ENCODE results near the gene RAB44. TPM values are rescaled to one million over a fixed set of nuclear protein-coding genes. Genes with fewer than 3 reads are reported as not detected.

The RAB44 gene
- total RNA-seq, 1 experiment from 2014 or later, result not detected

- TF ChIP-seq TCF7L2 (IDR thresholded peaks at IDR 0.05; ENCODE audit: low read depth, low read length) (no peak), POLR2AphosphoS5 (IDR thresholded peaks at IDR 0.05; ENCODE audit: low read depth, low read length) (no peak), CTCF (IDR thresholded peaks at IDR 0.05) (no peak), SIN3A (IDR thresholded peaks at IDR 0.05; ENCODE audit: borderline replicate concordance, insufficient read depth, low read depth, low read length) (no peak), REST (IDR thresholded peaks at IDR 0.05; ENCODE audit: insufficient read depth in 1 of 2, low read depth in 2 of 2, low read length in 1 of 2) (no peak)
- H3K4me1 ChIP-seq (ENCODE audit: control insufficient read depth, insufficient read depth, low read length), result peaks cover 6% of the 10 kb centered on the region
- ChIA-PET POLR2A (no interaction called here), CTCF (no interaction called here)
- ATAC-seq (no peak), DNase-seq (ENCODE audit: low read depth, low spot score) (no peak)
- no TSS peak for BruUV-seq (replicated peaks)
- in situ Hi-C loops (cut with HindIII; ENCODE audit: low pct_unique_long_range_greater_than_20kb, low sequenced_read_pairs) (no loop called here), intact Hi-C loops (cut with micrococcal nuclease; ENCODE audit: unreplicated experiment) (loop anchor here (10.0 kb wide), 1 partner anchor 70 kb away; no protein-coding TSS in a partner anchor)
- H3K27me3 ChIP-seq (ENCODE audit: control insufficient read depth, insufficient read depth, low read length), result no peaks in the 10 kb centered on the region
- H3K4me3 ChIP-seq (ENCODE audit: low read depth in 2 of 2, low read length in 2 of 2), result no peak overlapping the region
- H3K27ac ChIP-seq (ENCODE audit: low read length), result no peak overlapping the region
- no peaks in the 10 kb centered on the region for H3K36me3 ChIP-seq (ENCODE audit: control insufficient read depth, insufficient read depth, low read length)
- H3K9me3 ChIP-seq (ENCODE audit: control insufficient read depth, insufficient read depth, low read depth, low read length), result no peaks in the 10 kb centered on the region
Measured at GRCh38 chr6:36754582-36755434, 57.2 kb downstream of the RAB44 start.

- no TSS peak for BruUV-seq (replicated peaks)
- ChIA-PET POLR2A (no interaction called here), CTCF (interaction anchor here (0.6 kb wide), 1 partner anchor 369 kb away, joined by 3 read pairs; no protein-coding TSS in a partner anchor)
- Histone ChIP-seq H3K9me3 (ENCODE audit: control insufficient read depth, insufficient read depth, low read depth, low read length) (no peaks in the 10 kb centered on the region), H3K4me1 (ENCODE audit: control insufficient read depth, insufficient read depth, low read length) (peaks cover 6% of the 10 kb centered on the region), H3K27ac (ENCODE audit: low read length) (no peak overlapping the region), H3K36me3 (ENCODE audit: control insufficient read depth, insufficient read depth, low read length) (no peaks in the 10 kb centered on the region), H3K27me3 (ENCODE audit: control insufficient read depth, insufficient read depth, low read length) (no peaks in the 10 kb centered on the region), H3K4me3 (ENCODE audit: low read depth in 2 of 2, low read length in 2 of 2) (no peak overlapping the region)
- intact Hi-C loops (cut with micrococcal nuclease; ENCODE audit: unreplicated experiment), result loop anchor here (10.0 kb wide), 1 partner anchor 71 kb away; no protein-coding TSS in a partner anchor
- in situ Hi-C loops (cut with HindIII; ENCODE audit: low pct_unique_long_range_greater_than_20kb, low sequenced_read_pairs), result no loop called here
- DNase-seq (ENCODE audit: low read depth, low spot score), result no peak
- peak; percentile 58 for ATAC-seq
- no peak for TF ChIP-seq CTCF (IDR thresholded peaks at IDR 0.05)
Measured at GRCh38 chr6:36755435-36756348, 58.1 kb downstream of the RAB44 start.
